CD14-positive monocyte (primary cell): ENCODE results near the gene INS. TPM values are rescaled to one million over a fixed set of nuclear protein-coding genes. Genes with fewer than 3 reads are reported as not detected.

Experiments
- DNase-seq, 3 donors: peaks; one replicate each; pipeline ENCODE4 v3.0.0-alpha.2; 2011 to 2022
- H2AFZ ChIP-seq: 2 replicates; pipeline ENCODE4 v1.6.0; 2012; ENCODE audit warnings: mild to moderate bottlenecking, low read depth, low read length, inconsistent platforms; ENCODE audit not compliant: insufficient read depth, poor library complexity, severe bottlenecking
- H3K27ac ChIP-seq, 2 donors: 1 replicate in 1 of 2; 2 replicates in 1 of 2; pipeline ENCODE4 v1.5.1; 2012 to 2013; ENCODE audit warnings: low read length in 2 of 2, control low read depth in 1 of 2, inconsistent platforms in 1 of 2, low read depth in 1 of 2, mild to moderate bottlenecking in 1 of 2
- H3K27me3 ChIP-seq, 2 donors: one replicate each; pipeline versions ENCODE4 v1.6.0 to v1.6.1; 2011 to 2013; ENCODE audit warnings: low read length in 2 of 2; ENCODE audit not compliant: control insufficient read depth in 2 of 2, insufficient read depth in 2 of 2
- H3K36me3 ChIP-seq, 2 donors: replicated peaks in 1 of 2; 1 replicate in 1 of 2; 2 replicates in 1 of 2; pipeline versions ENCODE4 v1.5.1 to v1.6.1; 2012 to 2013; ENCODE audit warnings: low read length in 2 of 2, control low read depth in 1 of 2, inconsistent platforms in 1 of 2, mild to moderate bottlenecking in 1 of 2; ENCODE audit not compliant: insufficient read depth in 2 of 2, control insufficient read depth in 1 of 2
- H3K4me1 ChIP-seq, 2 donors: 1 replicate in 1 of 2; 2 replicates in 1 of 2; pipeline versions ENCODE4 v1.5.1 to v1.6.1; 2012 to 2013; ENCODE audit warnings: low read length in 2 of 2, control low read depth in 1 of 2, inconsistent platforms in 1 of 2, mild to moderate bottlenecking in 1 of 2, moderate library complexity in 1 of 2; ENCODE audit not compliant: insufficient read depth in 2 of 2, control insufficient read depth in 1 of 2
- H3K4me2 ChIP-seq: replicated peaks from 2 replicates; pipeline ENCODE3; 2012; ENCODE audit warnings: low read length, moderate library complexity, mild to moderate bottlenecking; ENCODE audit not compliant: poor library complexity, severe bottlenecking; ENCODE audit errors: extremely low read depth
- H3K4me3 ChIP-seq, 3 experiments: fragments of 200-600 bp in 1 of 3; sonication (generic) in 1 of 3; replicated peaks in 1 of 3; 1 replicate in 2 of 3; 2 replicates in 1 of 3; pipeline ENCODE4 v1.5.1; 2011 to 2013; ENCODE audit warnings: low read length in 3 of 3, mild to moderate bottlenecking in 3 of 3, control low read depth in 2 of 3, low read depth in 2 of 3, inconsistent platforms in 1 of 3, moderate library complexity in 1 of 3
- H3K79me2 ChIP-seq: 2 replicates; pipeline ENCODE4 v1.6.0; 2012; ENCODE audit warnings: mild to moderate bottlenecking, control low read depth, inconsistent platforms, low read length, moderate library complexity; ENCODE audit not compliant: insufficient read depth
- H3K9ac ChIP-seq: 2 replicates; pipeline ENCODE4 v1.6.0; 2017; ENCODE audit warnings: low read length, mild to moderate bottlenecking; ENCODE audit not compliant: insufficient read depth, poor library complexity, severe bottlenecking
- H3K9me3 ChIP-seq, 2 donors: replicated peaks in 1 of 2; 1 replicate in 1 of 2; 2 replicates in 1 of 2; pipeline versions ENCODE4 v1.5.1 to v1.6.1; 2012 to 2013; ENCODE audit warnings: low read length in 2 of 2, control low read depth in 1 of 2; ENCODE audit not compliant: control insufficient read depth in 1 of 2, insufficient read depth in 1 of 2
- H4K20me1 ChIP-seq: 2 replicates; pipeline ENCODE4 v1.6.0; 2012; ENCODE audit warnings: mild to moderate bottlenecking, low read length, control low read depth, moderate library complexity; ENCODE audit not compliant: insufficient read depth
- H3K27ac Mint-ChIP-seq, 7 donors: one replicate each; pipeline ENCODE4 v1.8.0; 2020; ENCODE audit warnings: mild to moderate bottlenecking in 7 of 7, mixed read lengths in 7 of 7, moderate library complexity in 6 of 7, inconsistent platforms in 2 of 7
- H3K27me3 Mint-ChIP-seq, 3 donors: one replicate each; pipeline ENCODE4 v1.8.0; 2021 to 2022; ENCODE audit warnings: low read depth in 3 of 3, mild to moderate bottlenecking in 3 of 3, mixed read lengths in 3 of 3, moderate library complexity in 3 of 3, inconsistent platforms in 1 of 3
- H3K36me3 Mint-ChIP-seq, 2 donors: one replicate each; pipeline ENCODE4 v1.8.0; 2020; ENCODE audit warnings: mixed read lengths in 2 of 2, inconsistent platforms in 1 of 2, mild to moderate bottlenecking in 1 of 2
- H3K4me1 Mint-ChIP-seq: one replicate; pipeline ENCODE4 v1.8.0; 2020; ENCODE audit warnings: mild to moderate bottlenecking, mixed read lengths
- H3K4me3 Mint-ChIP-seq, 2 donors: one replicate each; pipeline ENCODE4 v1.8.0; 2020; ENCODE audit warnings: mild to moderate bottlenecking in 2 of 2, mixed read lengths in 2 of 2, moderate library complexity in 1 of 2
- H3K9me3 Mint-ChIP-seq, 7 donors: one replicate each; pipeline ENCODE4 v1.8.0; 2020 to 2022; ENCODE audit warnings: mixed read lengths in 7 of 7, mild to moderate bottlenecking in 6 of 7, moderate library complexity in 6 of 7, inconsistent platforms in 2 of 7
- CTCF ChIP-seq: fragments of 200-600 bp; IDR thresholded peaks from one replicate; pipeline ENCODE4 v1.8.0; 2022; ENCODE audit warnings: antibody characterized with exemption, mild to moderate bottlenecking
- WGBS: methylation state at CpG from one replicate; pipeline ENCODE4 v1.1.5; 2013; ENCODE audit warnings: missing lambda C conversion rate; ENCODE audit not compliant: insufficient coverage; 5-methylcytosine and 5-hydroxymethylcytosine counted together
- intact Hi-C, 2 donors: fragments of 100-400 bp; cut with micrococcal nuclease; formaldehyde crosslinking; loops; one replicate each; pipeline versions ENCODE4 v1.15.0 to v1.15.1; 2023
- polyA plus RNA-seq, 3 donors: library from polyadenylated mRNA; depleted of rRNA in 1 of 3; unstranded in 2 of 3; stranded (reverse) in 1 of 3; fragments of 300-500 nt in 2 of 3; fragments of >200 nt in 1 of 3; fragmentation: Illumina TruSeq in 2 of 3; gene quantifications; 1 replicate in 2 of 3; 2 replicates in 1 of 3; pipeline ENCODE4 v1.2.3, GENCODE V29; 2012 to 2021

The INS gene
- polyA plus RNA-seq, 3 donors = not detected

- Histone ChIP-seq H3K79me2 (no peaks in the 10 kb centered on the region), H3K9me3 (no peaks in the 10 kb centered on the region), H2AFZ (no peak overlapping the region), H3K4me3 (no peak overlapping the region), H3K27ac (no peak overlapping the region), H3K27me3 (peaks cover 0 to 3% of the 10 kb centered on the region in 2 donors), H3K4me2 (no peak overlapping the region), H3K36me3 (no peaks in the 10 kb centered on the region), H3K9ac (no peak overlapping the region), H3K4me1 (no peaks in the 10 kb centered on the region), H4K20me1 (no peaks in the 10 kb centered on the region)
- no peak for DNase-seq
- no peaks in the 10 kb centered on the region for H3K36me3 Mint-ChIP-seq
- intact Hi-C loops = no loop called here
- H3K4me1 Mint-ChIP-seq = no peaks in the 10 kb centered on the region
- H3K27me3 Mint-ChIP-seq = peaks cover 23 to 30% (median 24%) of the 10 kb centered on the region in 3 donors
- H3K9me3 Mint-ChIP-seq = peaks cover 0 to 13% (median 6%) of the 10 kb centered on the region in 7 donors
- no peak for TF ChIP-seq CTCF
- no peak overlapping the region for H3K4me3 Mint-ChIP-seq
- H3K27ac Mint-ChIP-seq = no peak overlapping the region
- 100% methylated on average over 1 of the region's 7 CpGs for WGBS
Measured at GRCh38 chr11:2128130-2128510, 32.9 kb downstream of the INS start.

- Histone ChIP-seq H4K20me1 (no peaks in the 10 kb centered on the region), H3K4me2 (no peak overlapping the region), H2AFZ (no peak overlapping the region), H3K9ac (no peak overlapping the region), H3K27ac (no peak overlapping the region), H3K36me3 (no peaks in the 10 kb centered on the region), H3K27me3 (no peaks in the 10 kb centered on the region), H3K9me3 (no peaks in the 10 kb centered on the region), H3K4me3 (no peak overlapping the region), H3K4me1 (no peaks in the 10 kb centered on the region), H3K79me2 (no peaks in the 10 kb centered on the region)
- intact Hi-C loops = no loop called here
- TF ChIP-seq CTCF = no peak
- Mint-ChIP-seq H3K27me3 (peaks cover 18 to 25% (median 19%) of the 10 kb centered on the region in 3 donors), H3K9me3 (peaks cover 0 to 13% (median 6%) of the 10 kb centered on the region in 7 donors), H3K36me3 (no peaks in the 10 kb centered on the region), H3K4me1 (no peaks in the 10 kb centered on the region), H3K4me3 (no peak overlapping the region), H3K27ac (no peak overlapping the region)
- WGBS = 77% methylated on average over 8 of the region's 8 CpGs
- no peak for DNase-seq
Measured at GRCh38 chr11:2127482-2128129, 33.4 kb downstream of the INS start.
